Amniotic stem cell (primary cell): ENCODE results near the gene DCTN2.

ENCODE experiments used
- DNase-seq: peaks from one replicate; lab custom pipeline; 2025; lab: John Stamatoyannopoulos, UW

Gene DCTN2

DNA sequence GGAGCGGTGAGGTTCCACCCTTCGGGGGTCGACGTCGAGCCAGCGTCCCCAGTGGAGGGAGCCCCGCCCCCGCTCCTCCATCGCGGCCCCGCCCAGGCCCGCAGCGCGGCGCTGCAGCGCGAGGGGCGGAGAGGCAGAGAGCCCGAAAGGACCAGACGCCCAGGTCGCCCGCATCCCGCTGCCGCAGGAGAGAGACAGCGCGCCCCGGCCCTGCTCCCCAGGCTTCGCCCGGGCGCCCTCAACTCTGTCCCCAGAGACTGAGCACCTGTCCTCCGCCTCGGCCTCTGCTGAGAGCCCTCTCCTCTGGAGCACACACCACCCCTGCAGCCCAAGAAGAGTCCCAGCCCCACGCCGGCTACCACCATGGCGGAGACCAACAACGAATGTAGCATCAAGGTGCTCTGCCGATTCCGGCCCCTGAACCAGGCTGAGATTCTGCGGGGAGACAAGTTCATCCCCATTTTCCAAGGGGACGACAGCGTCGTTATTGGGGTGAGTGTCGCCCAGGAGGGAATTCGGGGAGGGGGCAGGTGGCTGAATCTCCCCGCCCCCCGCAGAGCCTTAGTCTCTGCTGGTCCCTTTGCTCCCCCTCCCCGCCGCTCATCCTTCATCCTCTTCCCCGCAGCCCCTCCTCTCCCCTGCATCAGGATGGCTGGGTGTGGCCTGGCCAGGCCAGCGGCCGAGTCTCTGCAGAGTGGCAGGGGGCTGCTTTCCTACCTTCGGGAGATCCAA, 3.1 kb upstream of the DCTN2 start, which contains the start of gene KIF5A:
Gene KIF5A, plus strand, starts transcription at position 136 of the 732 bp plus-strand sequence. Its CDS starts 228 bp downstream, at position 364.
- DNase-seq, result no peak

DNA sequence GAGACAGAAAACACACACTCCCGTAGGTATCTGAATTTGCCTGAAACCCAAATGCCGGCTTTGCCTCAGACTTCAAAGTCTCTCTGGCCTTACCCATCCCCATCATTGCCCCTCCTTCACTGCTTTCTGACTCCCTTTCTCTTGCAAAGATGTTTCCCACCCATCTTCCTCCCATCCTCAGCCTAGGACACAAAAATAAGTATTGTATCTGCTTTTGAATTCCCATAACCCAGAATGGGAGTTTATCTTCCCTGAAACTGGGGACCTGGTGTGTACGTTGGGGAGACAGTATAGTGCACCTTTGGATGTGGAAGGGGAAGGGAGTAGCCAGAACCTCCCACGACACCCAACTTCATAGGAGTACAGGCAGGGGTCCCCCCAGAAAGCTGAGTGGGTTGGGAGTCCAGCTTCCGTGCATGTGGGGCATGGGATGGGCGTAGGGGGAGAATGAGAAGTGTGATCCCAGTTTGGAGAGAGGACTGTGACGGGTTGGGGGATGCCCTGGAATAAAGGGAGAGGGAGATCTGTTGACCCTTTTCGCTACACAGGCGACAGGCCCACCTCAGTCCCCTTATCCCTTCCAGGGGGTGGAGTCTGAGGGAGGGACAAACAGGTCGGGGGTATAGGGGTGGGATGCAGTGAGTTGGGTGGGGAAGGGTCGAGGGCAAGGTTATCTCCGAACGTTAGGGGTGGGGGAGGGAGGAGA, 2.4 kb upstream of the DCTN2 start:
- no peak for DNase-seq

DNA sequence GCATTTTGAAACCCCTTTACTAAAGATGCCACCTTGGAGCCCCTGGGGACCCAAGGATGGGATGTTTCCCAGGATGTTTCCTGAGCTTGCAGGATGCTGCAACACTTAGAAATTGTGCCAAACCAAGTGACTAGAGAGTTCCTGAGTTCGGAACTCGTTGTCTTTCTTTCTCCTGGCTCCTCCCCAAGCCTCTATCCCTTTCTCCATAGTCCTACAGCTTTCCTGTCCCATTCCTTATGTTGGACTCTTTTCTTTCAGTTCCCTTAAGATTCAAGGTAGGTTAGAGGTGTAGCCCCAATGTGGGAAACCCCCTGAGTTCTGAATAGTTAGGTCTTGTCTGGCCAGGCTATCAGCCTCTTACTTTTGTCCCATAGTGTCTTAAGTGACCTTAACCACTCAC, 1.5 kb upstream of the DCTN2 start:
- DNase-seq, result no peak

DNA sequence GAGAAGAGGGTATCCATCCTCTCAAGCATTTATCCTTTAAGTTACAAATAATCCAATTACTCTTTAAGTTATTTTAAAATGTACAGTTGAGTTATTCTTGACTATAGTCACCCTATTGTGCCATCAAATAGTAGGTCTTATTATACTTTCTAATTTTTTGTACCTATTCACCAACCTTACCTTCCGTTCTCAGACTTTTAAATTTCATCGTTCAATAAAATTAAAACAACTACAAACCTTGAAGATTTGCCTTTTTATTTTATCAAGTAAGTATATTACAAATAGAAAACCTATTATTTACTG, 972 bp upstream of the DCTN2 start:
- no peak for DNase-seq

DNA sequence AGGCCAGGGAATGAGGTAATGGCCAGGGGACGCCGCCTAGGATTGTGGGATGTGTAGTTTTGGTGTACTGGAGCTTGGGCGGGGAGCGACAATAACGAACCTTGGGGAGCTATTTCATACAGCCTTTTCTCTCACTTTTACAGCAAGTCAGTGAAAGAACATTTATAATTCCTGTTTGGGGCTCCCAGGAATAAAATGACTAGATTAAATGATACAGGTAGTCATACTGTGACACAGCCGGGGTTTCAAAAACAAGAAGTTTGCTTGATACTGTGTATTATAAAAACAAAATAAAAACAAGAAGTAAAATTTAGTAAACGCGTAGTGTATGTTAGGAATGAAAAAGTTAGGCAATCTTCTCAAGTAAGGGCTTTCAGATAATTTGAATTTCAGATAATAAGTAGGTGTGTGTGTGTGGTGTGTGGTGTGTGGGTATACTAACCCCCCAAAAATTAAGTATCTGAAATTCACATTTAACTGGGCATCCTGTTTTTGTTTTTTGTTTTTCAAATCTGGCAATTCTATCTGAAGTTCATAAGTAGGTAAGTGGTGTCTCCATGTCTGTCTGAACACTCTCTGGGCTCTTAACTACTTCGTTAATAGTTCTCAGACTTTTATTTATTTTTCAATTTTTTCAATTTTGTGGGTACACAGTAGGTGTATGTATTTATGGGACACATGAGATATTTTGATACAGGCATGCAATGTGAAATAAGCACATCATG, 458 bp upstream of the DCTN2 start:
- no peak for DNase-seq

DNA sequence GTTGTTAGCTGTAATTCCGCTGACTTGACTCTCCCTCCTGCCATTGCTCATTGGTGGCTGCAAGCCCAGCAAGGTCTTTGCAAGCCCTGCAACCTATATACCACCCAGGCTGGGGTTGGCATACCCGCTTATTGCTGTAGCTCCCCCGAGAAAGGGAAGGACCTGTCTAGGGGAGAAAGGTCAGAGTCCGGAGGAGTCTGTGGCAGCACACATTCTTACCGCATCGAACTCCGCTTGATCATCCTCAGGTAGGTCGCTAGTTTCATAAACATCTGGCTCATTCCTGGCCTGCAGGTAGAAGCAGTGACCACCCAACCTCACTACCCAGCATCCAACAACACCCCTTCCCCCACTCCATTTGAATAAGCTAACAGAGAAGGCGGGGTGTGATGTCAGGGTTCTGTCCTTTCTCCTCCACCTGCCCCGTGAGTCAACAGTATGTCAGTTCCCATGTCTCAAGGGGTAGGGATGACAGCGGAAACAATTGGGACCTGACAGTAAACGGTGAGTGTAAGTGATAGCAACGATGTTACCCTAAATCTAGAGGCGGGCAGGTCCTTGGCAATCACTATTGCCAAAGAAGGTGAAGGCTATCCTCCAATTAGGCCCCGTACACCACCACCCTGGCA, 1.1 kb downstream of the DCTN2 start:
- no peak for DNase-seq

DNA sequence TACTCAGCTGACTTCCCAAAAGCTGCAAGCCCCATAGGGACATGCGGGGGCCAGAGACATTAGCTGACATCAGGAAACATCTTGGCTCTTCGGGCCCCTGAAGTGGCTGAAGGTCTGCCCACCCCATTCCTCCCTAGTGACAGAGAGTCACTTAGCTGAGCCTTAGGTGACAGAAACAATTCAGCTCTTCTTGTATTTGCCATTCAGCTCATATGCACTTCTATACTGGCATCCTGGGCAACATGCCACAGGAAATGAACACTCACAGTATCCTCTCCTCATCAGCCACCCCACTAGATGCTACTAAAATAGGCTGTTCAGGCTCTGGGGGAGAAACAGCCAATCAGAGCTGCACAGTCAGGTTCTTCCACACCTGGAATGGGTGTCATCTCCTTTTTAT, 3.4 kb downstream of the DCTN2 start:
- no peak for DNase-seq

DNA sequence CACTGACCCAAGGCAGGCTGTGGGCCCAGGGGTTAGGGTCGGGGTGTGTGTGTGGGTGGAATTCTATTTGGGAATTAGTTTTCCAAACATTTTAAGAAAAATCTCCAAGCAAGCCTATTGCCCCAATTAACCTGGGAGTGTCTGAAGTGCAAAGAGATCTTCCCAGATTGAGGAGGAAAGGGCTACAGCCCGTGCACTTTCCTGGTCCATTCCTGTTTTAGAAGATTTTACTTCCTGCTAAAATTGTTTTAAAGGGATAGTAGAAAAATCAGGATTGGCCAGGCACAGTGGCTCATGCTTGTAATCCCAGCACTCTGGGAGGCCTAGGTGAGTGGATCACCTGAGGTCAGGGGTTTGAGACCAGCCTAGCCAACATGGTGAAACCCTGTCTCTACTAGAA, 5.3 kb downstream of the DCTN2 start:
- no peak for DNase-seq

DNA sequence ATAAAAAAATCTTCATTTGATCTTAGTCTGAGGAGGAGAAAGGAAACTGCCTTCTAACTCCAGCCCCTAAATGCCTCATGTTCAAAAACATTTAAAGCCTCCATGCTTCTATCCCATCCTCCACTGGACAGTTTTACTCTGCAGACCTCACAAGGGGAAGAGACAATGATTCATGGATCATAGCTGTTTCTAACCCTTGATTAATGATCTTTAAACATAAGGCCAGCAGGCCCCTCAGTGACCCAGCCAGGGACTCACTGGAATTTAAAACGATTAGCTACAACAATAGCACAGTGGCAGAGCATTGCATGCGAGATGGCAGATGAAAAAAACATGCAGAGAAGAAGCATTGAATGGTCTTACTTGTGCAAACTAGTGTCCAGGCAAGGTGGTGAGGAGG, 6.0 kb downstream of the DCTN2 start:
- no peak for DNase-seq

DNA sequence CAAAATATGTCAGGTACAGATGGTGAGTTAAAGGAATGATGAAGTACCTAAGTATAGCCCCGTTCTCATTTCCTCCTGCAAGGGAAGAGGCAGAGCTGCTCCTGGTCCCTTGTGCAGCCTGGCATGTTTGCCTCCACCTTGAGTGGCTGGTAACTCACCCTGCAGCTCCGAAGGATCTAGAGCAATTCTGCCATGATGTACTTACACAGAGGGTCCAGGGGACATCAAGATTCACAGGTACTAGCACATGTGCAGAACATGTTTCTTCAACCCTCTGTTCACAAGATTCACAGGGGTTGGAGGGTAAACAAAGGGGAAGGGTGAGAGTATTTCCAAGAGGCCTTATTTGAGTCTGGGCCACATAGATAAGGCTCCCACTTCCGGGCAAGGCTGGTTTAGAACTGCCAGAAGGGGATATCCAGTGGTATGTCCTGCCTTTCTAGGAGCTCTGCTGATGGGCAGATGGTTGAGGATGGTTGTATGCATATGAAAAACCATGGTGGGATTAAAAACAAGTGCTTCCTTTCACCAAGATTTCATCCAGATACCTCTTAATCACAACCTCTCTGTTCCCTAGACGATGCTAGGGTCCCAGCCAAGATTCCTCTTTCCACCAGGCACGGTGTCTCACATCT, 7.7 kb downstream of the DCTN2 start:
- no peak for DNase-seq

DNA sequence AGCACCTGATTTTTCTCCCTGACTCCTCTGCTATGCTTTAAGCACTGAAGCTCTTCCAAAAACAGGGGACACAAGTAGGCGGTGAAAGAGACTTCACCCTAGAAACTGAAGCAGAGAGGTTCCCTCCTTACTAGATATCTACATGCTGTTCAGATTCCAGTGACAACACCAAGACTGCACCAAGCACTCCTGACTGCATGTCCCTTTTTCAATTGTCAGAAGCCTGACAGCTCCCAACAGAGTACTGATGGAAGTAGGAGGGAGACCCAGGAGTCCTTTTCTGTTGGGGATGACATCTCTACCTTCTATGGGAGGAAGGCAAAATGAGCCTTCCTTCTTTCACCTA, 10.4 kb downstream of the DCTN2 start:
- no peak for DNase-seq

DNA sequence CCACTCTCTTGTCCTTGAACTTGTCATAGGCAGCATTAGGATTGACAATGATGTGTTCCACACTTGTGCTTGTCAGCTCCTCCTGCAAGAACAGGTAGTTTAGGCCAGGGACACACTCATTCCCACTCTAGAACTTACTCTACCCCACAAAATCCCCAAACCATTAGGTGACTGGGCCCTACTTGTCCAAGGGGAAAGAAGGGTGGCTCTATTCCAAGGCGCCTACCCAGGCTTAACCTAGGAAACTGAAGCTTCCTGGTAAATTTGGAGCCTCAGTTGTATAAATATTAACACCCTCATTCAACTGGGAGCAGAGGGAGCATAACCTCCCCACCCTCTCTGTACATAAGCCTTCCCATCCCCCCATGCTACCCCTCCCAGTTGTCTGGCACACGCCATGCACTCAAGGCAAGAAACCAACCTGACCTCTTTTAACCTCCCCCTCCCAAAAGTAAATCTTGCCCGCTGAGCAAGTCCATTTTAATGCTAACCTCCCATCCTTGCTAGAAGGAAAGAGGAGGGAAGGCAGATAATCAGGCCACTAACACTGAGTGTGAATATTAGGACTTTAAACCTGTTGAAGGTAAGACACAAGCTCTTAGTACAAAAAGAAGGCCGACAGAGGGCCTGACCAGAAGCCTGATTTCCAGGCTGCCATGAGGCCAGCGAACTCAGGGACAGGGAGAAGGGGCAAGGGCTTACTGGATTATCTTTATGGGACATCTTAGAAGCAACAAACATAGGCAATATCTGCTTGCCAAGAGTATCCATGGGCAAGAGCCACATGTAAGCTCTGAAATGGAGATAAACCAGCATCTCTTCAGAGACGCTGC, 11.0 kb downstream of the DCTN2 start:
- no peak for DNase-seq

DNA sequence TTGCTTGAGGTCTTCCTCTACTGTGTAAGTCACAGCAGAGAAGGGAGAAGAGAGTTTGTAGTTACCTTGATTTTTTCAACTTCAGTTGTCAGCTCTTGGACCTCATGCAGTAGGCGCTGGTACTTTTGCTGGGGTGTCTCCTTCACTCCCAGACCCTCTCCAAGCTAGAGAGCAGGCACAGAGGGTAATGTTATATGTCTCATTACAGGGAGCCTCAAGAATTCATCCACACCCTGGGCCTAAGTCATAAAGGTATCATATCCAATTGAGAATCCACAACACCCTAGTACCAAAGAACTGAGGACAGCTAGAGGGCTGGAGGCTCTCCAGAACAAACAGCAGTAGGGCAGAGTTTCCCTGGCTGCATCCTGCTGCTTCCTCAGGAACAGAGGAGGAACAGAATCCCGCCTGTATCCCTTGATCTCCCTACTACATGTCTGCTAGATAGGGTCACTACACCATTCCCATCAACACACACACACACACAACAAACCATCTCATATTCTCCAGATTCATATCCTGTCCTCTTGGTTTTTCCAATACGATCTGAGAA, 11.9 kb downstream of the DCTN2 start:
- DNase-seq, result no peak

DNA sequence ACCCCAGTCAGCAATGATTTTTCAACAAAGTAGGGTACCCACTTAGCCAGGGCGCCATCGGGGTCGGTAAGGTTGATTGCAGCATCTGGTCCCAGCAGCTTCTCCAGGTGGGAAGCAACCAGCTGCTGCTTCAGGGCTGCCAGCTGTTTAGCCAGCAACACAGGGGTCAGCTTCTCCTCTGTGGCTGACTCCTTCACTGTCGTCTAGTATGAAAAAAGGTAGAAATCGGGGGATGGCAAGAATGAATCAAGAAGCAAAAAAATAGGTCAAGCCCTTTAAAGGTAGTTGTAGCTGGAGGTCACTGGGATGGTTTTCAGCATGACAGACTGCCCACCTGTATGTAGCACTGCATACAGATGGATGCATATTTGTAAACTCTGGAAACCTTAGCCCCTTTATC, 12.7 kb downstream of the DCTN2 start:
- no peak for DNase-seq

DNA sequence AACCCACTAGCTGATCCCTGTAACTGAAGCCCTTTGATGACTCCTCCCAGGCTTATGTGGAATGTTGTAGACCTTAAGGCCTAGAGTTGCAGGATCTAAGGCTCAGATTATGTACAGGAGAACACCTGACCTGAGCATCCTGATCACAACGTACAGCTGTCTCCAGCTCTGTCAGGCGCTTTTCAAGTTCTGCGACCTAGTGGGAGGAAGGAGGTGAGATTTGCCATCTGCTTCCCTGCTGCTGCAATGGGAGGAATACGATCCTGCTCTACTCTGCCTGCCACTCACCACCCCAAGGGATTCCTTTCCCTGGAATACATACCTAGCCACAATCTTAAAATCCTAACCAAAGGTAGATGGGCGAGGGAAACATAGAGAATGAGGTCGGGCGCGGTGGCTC, 13.9 kb downstream of the DCTN2 start:
- no peak for DNase-seq

DNA sequence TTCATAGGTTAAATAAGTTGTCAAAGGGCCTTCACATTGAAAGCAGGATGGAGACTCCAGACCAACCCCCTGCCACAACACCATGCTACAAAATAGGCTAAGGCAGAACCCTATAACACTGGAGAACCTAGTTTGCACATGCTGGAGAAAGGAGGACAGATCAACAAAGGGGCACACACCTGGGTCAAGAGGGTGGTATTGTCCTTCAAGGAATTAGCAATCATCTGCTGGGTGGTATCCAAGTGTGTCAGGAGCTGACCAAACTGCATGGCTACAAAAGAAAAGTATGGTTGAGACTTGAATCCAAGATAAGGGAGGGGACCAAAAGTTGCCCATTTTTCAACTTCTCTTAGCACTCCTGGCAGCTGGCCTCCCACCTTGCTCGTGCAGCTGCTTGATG, 15.2 kb downstream of the DCTN2 start:
- no peak for DNase-seq

DNA sequence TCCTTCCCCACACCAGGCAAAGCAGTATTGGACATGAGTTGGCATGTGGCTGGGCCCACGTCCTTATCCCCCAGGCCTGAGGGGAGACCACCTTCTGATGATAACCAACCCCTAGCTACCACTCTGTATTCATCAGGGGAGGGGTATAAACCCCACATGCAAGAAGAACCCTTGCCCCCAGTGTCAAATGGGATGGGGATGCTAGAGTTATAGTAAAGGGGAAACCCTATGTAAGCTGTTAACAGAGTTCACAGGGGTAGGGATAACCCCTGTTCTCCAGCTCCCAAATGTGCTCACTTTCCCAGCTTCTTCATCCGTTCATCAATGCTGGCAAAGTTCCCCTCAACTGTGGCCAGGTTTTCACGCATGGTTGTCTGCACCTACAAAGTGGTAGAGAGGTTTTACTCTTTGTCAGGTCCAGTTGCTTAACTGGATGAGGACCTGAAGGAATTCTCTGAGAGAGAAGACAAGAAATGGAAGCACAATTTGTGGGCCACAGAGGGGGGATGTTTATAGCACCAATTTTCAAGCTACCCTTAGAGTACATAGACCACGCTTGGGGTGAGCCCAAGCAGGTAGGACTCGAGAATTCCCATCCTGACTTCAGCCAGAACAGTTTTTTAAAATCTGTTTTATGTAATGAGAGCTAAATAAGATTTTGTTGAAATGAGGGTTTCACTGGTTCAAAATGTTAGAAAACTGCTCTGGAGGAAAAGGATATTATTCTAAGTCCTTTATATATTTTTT, 16.4 kb downstream of the DCTN2 start:
- DNase-seq, result no peak

DNA sequence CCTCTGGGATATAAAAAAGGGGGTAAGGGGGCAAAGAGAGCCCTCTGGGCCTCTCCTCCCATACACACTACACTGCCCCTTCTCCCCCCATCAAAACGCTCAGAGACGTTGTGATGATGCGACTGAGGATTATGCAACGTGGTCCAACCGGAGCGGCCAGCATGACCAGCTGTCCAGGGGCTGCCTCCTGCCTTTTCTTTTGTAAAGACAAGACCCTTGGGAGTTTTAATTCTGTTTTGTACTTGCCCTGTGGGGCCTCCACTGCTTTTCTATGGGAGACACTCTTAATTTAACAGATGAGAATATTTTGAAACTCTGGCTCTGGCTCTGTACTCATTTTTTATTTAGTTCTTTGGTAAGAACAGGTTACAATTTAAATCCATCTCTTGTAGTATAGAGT, 17.2 kb downstream of the DCTN2 start:
- DNase-seq, result no peak

DNA sequence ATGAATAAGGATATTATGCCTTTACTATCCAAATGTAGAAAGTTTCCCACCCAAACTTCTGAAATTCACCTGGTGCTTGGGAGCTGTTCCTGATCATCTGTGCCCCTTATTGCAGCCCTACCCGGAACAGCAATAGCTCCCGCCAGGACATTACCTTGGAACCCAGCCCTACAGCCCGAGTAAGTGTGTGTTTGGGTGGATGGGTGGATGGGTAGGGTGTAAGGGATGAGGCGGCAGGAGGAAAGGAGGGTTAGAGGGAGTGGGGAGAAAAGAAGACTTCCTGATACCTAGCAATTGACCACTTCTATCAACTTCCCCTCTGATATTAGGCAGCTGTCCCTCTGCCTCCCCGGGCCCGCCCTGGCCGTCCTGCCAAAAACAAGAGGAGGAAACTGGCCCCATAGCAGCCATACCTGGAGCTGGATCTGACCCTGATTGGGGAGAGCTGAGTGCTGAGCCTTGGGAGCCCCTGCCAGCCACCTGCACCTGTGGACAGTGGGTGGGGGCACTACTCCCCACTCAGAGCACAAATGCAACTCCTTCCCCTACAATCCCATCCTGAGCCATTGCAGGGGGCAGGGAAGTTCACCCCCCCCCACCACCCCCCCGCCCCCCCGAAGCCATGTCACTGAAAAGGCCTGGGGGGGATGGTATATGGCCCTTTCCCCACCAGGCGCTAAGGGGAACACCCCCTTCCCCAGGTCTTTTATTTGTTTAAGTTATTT, 18.0 kb downstream of the DCTN2 start:
- DNase-seq, result no peak

DNA sequence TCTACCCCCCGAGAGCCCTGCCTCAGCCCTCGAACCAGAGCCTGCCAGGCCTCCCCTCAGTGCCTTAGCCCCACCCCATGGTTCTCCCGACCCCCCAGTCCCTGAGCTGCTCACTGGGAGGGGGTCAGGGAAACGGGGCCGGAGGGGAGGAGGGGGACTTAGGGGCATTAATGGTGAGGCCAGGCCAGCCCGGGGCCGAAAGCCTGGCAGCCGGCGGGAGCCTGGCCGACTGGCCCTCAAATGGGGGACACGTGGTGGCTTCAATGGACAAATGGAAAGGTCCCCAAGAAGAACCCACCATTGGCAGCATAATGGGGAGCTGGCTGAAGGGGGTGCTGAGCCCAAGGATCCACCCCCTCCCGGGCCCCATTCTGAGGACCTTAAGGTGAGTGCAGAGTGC, 18.8 kb downstream of the DCTN2 start:
- no peak for DNase-seq
